Kidney (tissue), 14 donors: ENCODE results near the gene FEM1B. TPM values are rescaled to one million over a fixed set of nuclear protein-coding genes. Genes with fewer than 3 reads are reported as not detected.

Experiments
- DNase-seq, 5 donors: peaks; one replicate each; pipeline ENCODE4 v3.0.0-alpha.2; 2013 to 2020
- FAIRE-seq: peaks from 2 replicates; lab custom pipeline; 2012; peaks lifted over from hg19 to GRCh38; lab: Jason Lieb, UNC
- H3K27ac ChIP-seq, 2 donors: one replicate each; pipeline ENCODE4 v1.7.0; 2013; ENCODE audit warnings: low read depth in 2 of 2, low read length in 2 of 2, inconsistent platforms in 1 of 2
- H3K27me3 ChIP-seq: one replicate; pipeline ENCODE4 v1.7.1; 2013; ENCODE audit warnings: low read length, inconsistent platforms; ENCODE audit not compliant: control insufficient read depth, insufficient read depth
- H3K36me3 ChIP-seq, 3 donors: one replicate each; pipeline versions ENCODE4 v1.7.0 to v1.7.1; 2013; ENCODE audit warnings: low read length in 3 of 3, control low read depth in 1 of 3, inconsistent platforms in 1 of 3; ENCODE audit not compliant: insufficient read depth in 3 of 3, control insufficient read depth in 2 of 3
- H3K4me1 ChIP-seq, 3 donors: one replicate each; pipeline versions ENCODE4 v1.7.0 to v1.7.1; 2013; ENCODE audit warnings: low read length in 3 of 3, inconsistent platforms in 1 of 3, low read depth in 1 of 3; ENCODE audit not compliant: control insufficient read depth in 2 of 3, insufficient read depth in 2 of 3
- H3K4me3 ChIP-seq, 3 donors: one replicate each; pipeline versions ENCODE4 v1.7.0 to v1.8.1; 2013; ENCODE audit warnings: low read length in 3 of 3, control low read depth in 1 of 3, inconsistent platforms in 1 of 3
- H3K9ac ChIP-seq, 3 donors: one replicate each; pipeline versions ENCODE4 v1.7.0 to v1.7.1; 2013; ENCODE audit warnings: low read length in 3 of 3, control low read depth in 1 of 3, inconsistent platforms in 1 of 3
- H3K9me3 ChIP-seq, 3 donors: one replicate each; pipeline versions ENCODE4 v1.7.0 to v1.7.1; 2013; ENCODE audit warnings: low read length in 3 of 3, control low read depth in 1 of 3, inconsistent platforms in 1 of 3; ENCODE audit not compliant: control insufficient read depth in 2 of 3, insufficient read depth in 1 of 3
- CTCF ChIP-seq: IDR thresholded peaks from 3 replicates; pipeline ENCODE4 v1.5.1; 2012; ENCODE audit warnings: mild to moderate bottlenecking, moderate library complexity, borderline replicate concordance; ENCODE audit not compliant: insufficient read depth; ENCODE audit errors: extremely low read depth
- intact Hi-C: fragments of 100-400 bp; cut with DNase I; formaldehyde crosslinking; loops from one replicate; pipeline ENCODE4 v1.11.1; 2022
- polyA plus RNA-seq: library from polyadenylated mRNA; stranded (reverse); fragments of 350-450 nt; fragmentation: Illumina TruSeq; extraction: RNeasy Lipid Tissue Mini Kit (QIAGEN cat#74804); gene quantifications from one replicate; pipeline ENCODE4 v1.2.3, GENCODE V29; 2014; ENCODE audit warnings: low read depth, low replicate concordance; ENCODE audit not compliant: insufficient read depth
- total RNA-seq: library from RNA; stranded (reverse); fragmentation: NEBNext Ultra II Directional; extraction: Animal tissue kit (Norgen Biotek cat#: 25700); gene quantifications from one replicate; pipeline ENCODE4 v1.2.1, GENCODE V29; 2021
- donor health status: control.
- donor health status: control.
- donor health status: control.
- donor health status: control.
- donor health status: control.
- donor health status: DM: yes; HTN: yes; CAD: no.
- donor health status: Normal renal cell carcinoma (clear cell type).

The FEM1B gene
- total and polyA plus RNA-seq, 2 donors from 2014 or later: 9.8 to 47.6 TPM

DNA sequence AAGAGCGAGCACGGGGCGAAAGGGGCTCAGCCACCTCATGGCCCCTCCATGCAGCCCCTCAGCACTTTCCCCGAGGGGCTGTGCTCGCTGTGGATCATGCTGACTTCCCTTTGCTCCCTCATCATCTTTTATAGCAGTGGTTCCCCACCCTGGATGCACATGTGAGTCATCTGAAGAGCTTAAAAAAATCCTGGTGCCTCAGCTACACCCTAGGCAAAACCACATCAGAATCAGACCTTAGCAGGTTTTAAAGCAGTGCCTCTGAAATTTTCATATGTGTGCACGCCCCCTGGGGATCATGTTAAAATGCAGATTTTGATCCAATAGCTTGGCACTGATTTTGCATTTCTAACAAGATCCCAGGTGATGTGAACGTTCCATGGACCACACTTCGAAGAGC is 50.9 kb downstream of the FEM1B start:
- Histone ChIP-seq H3K9me3 (no peaks in the 10 kb centered on the region), H3K4me3 (no peak overlapping the region), H3K4me1 (peaks cover 0 to 2% (median 0%) of the 10 kb centered on the region in 3 donors), H3K27me3 (no peaks in the 10 kb centered on the region), H3K9ac (no peak overlapping the region), H3K36me3 (no peaks in the 10 kb centered on the region), H3K27ac (no peak overlapping the region)
- FAIRE-seq (no peak), DNase-seq (peak in 1 of 5 donors; percentile 6)
- no peak for TF ChIP-seq CTCF
- intact Hi-C loops: no loop called here

DNA sequence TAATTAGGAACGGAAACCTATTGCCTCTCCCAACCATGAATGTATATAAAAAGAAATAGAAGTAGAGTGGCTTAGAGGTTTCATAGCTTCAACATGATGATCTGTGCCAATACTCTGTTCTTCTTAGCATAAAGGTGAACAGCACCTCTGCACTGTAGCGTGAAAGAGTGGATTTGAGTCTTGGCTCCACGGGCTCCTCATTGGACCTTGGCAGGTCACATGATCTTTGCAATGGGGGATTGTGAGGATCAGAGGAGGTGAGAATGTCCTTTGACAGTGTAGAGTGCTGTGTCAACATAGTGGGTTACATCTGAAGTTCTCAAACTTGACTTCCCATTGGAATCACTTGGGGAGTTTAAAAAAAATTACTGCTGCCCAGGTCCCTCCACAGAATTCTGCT is 51.4 kb downstream of the FEM1B start:
- Histone ChIP-seq H3K9me3 (no peaks in the 10 kb centered on the region), H3K27me3 (no peaks in the 10 kb centered on the region), H3K4me1 (peaks cover 0 to 5% (median 0%) of the 10 kb centered on the region in 3 donors), H3K9ac (no peak overlapping the region), H3K27ac (no peak overlapping the region), H3K36me3 (no peaks in the 10 kb centered on the region), H3K4me3 (no peak overlapping the region)
- intact Hi-C loops: no loop called here
- TF ChIP-seq CTCF: no peak
- FAIRE-seq (no peak), DNase-seq (peak in 1 of 5 donors; percentile 0)

GRCh38 chr15:68330416-68330815 is 52.9 kb downstream of the FEM1B start:
- no peaks in the 10 kb centered on the region for H3K36me3 ChIP-seq
- peaks cover 0 to 11% (median 8%) of the 10 kb centered on the region in 3 donors for H3K4me1 ChIP-seq
- intact Hi-C loops: no loop called here
- no peaks in the 10 kb centered on the region for H3K27me3 ChIP-seq
- H3K4me3 ChIP-seq: no peak overlapping the region
- no peak overlapping the region for H3K27ac ChIP-seq
- DNase-seq (peak in 1 of 5 donors; percentile 38), FAIRE-seq (no peak)
- no peak for TF ChIP-seq CTCF
- no peaks in the 10 kb centered on the region for H3K9me3 ChIP-seq
- H3K9ac ChIP-seq: no peak overlapping the region

DNA sequence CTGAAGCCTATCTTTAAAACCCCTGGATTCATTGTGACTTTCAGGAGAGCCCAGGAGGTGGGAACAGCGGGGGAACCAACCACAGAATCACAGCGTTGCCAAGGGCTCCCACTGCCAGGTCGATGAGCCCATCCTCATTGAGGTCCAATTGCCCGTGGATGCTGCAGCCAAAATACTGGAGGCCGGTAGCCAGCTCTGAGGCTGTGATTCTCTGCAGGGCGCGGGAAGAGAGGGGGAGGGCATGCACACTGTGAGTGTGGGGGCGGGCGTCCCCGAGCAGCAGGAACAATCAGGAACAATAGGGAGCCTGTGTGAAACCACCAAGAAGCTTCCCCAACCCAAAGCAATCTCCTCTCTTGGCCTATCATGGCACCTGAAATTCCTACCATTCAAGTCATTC is 53.4 kb downstream of the FEM1B start:
- no peak for FAIRE-seq
- no peak overlapping the region for H3K27ac ChIP-seq
- H3K4me1 ChIP-seq: peaks cover 0 to 12% (median 8%) of the 10 kb centered on the region in 3 donors
- H3K9ac ChIP-seq: no peak overlapping the region
- no peak for TF ChIP-seq CTCF
- H3K9me3 ChIP-seq: no peaks in the 10 kb centered on the region
- H3K4me3 ChIP-seq: no peak overlapping the region
- intact Hi-C loops: no loop called here
- peak in 1 of 5 donors; percentile 42 for DNase-seq
- H3K36me3 ChIP-seq: no peaks in the 10 kb centered on the region
- H3K27me3 ChIP-seq: no peaks in the 10 kb centered on the region
